EL (cell line): ENCODE results near the gene SNX22.

Experiments used
- DNase-seq: peaks from one replicate; pipeline ENCODE4 v3.0.0-alpha.2; 2016

The SNX22 gene

GRCh38 chr15:64157599-64158125 is 6.1 kb downstream of the SNX22 start:
- no peak for DNase-seq

- DNase-seq, result no peak
Measured at GRCh38 chr15:64158363-64159134, 7.0 kb downstream of the SNX22 start.

DNA sequence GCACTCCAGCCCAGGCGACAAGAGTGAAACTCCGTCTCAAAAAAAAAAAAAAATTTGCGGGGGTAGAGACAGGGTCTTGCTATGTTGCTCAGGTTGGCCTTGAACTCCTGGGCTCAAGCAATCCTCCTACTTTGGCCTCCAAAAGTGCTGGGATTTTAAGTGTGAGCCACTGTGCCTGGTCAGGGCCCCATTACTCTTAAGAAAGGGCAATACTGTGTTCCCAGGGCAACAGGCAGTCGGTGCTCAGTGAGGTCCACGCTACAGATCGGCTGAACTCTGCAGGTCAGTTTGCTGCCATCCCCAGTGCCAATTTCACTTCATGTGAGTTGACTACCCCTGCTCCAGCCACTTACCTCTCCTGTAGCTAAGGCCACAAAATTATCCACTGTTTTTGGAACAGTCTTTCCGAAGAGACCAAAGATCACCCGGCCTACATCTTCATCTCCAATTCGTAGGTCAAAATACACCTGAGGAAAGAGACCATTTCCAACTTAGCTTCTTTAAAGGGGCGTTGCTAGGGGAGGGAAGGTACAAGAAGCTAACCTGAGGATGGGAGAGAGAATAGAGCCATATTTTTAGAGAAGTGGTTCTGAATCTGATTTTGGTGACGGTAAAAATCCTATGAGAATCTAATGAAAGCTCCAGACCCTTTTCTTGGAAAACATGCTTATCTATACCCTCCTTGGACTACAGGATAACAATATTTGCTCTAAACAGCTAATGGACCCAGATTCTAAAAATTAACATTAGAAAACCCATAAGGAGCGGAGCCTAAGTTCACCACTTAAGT is 10.4 kb downstream of the SNX22 start:
- DNase-seq, result no peak

- no peak for DNase-seq
Measured at GRCh38 chr15:64162478-64162868, 10.9 kb downstream of the SNX22 start.

DNA sequence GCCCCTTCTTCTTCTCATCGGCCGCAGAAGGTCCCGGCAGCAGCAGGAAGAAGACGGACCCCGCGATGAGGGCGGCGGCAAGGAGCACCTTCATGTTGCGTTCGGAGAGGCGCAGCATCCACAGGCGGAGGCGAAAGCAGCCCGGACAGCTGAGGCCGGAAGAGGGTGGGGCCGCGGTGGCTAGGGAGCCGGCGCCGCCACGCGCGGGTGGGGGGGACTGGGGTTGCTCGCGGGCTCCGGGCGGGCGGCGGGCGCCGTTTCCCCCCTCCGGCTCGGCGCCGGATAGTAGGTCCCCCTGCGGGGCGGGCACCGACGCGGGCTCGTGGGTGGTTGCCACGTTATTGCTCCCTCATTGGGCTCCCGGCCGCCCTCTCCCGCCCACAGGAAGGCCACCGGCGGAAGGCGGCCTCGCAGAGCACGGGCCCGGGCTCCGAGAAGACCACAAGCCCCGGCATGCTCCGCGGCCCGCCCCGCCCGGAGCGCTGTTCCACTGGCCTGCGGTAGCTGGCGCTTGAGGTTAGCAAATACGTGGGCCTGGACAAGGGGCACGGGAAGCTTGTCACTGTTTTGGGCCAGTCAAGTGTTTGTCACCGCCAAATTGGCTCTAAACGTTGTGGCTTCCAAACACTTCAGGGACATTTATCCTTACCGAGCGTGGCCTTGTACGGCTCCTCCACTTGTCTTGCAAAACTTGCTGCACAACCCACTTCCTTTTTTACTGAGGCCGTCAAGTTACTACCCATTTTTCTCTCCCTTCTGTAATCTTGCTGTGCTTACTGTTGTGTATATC is 11.5 kb downstream of the SNX22 start, which contains the start of gene PPIB:
PPIB (minus strand) TSS at position 154 of the 790 bp plus-strand sequence; CDS start at position 118, 36 bp downstream.
- peak; percentile 98 for DNase-seq

GRCh38 chr15:64163659-64164362 is 12.3 kb downstream of the SNX22 start:
- no peak for DNase-seq

DNA sequence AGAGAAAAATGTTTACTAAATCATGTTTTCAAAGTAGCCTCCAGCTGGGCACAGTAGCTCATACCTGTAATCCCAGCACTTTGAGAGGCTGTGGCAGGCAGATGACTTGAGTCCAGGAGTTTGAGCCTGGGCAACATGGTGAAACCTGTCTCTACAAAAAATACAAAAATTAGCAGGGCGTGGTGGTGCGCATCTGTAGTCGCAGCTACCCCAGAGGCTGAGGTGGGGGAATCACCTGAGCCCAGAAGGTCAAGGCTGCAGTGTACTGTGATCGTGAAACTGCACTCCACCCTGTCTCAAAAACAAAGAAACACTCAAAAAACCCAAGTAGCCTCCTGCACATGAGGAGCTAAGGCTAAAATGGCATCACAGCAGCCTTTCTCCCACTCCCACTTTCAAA is 12.9 kb downstream of the SNX22 start:
- DNase-seq, result no peak

- DNase-seq, result no peak
Measured at GRCh38 chr15:64166102-64166890, 14.8 kb downstream of the SNX22 start.

GRCh38 chr15:64180235-64180824 is 28.8 kb downstream of the SNX22 start:
- DNase-seq, result no peak

- no peak for DNase-seq
Measured at GRCh38 chr15:64182859-64183370, 31.4 kb downstream of the SNX22 start.

DNA sequence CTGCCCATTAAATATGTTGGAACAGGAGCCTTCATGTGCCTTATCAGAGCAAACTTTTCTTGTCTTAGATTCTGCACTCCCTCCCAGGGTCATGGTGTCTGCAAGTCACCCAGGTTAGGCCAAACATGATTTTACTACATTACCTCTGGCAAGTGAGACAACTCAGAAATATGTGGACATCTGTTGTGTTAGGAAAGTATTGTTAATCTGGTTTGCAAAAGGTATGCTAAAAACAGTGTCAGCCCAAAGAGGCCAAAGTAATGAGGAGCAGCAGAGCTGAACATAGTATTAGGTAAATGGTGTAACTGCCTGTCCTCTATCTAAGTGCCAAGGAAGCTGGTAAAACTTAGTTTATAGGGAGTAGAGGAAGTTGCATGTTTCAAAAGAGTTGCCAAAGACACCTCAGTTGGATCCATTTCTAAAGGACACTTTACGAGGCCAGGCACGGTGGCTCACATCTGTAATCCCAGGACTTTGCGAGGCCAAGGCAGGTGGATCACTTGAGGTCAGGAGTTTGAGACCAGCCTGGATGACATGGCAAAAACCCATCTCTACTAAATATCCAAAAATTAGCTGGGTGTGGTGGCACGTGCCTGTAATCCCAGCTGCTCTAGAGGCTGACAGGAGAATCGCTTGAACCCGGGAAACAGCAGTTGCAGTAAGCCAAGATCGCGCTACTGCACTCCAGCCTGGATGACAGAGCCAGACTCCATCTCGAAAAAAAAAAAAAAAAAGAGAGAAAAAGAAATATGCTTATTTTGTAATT is 33.8 kb downstream of the SNX22 start:
- DNase-seq, result no peak

GRCh38 chr15:64187396-64188191 is 36.1 kb downstream of the SNX22 start:
- DNase-seq, result no peak

GRCh38 chr15:64191971-64192830 is 40.7 kb downstream of the SNX22 start:
- DNase-seq, result no peak

GRCh38 chr15:64193971-64194370 is 42.4 kb downstream of the SNX22 start:
- no peak for DNase-seq

DNA sequence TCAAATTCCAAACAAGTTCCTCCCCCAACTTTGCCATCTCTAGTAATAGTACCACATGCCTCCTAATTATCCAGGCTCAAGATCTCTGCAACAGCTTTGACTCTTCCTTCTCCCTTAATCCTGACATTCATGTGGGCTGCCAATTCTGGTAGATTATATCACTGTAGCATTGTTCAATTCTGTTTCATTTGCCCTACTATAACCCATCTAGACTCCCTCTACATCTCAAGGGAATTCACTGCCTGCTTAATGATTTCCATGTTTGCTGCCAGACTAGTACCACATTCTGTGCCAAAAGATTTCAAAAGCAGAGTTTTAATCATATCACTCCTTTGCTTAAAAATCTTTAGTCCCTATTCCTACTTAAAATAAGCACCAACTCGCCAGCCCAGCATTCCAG is 45.9 kb downstream of the SNX22 start:
- DNase-seq, result no peak

GRCh38 chr15:64205202-64205601 is 53.7 kb downstream of the SNX22 start:
- no peak for DNase-seq
